HCT116 (cell line): ENCODE measurements around the gene KCNAB2.

ENCODE experiments used
- POLR2A ChIP-seq: IDR thresholded peaks from 2 replicates; pipeline ENCODE4 v1.7.0; 2011; ENCODE audit warnings: borderline replicate concordance; ENCODE audit not compliant: insufficient read depth, insufficient read length; ENCODE audit errors: extremely low read depth
- ZNF274 ChIP-seq: fragments of 200-500 bp; sonication (Bioruptor generic); IDR thresholded peaks from 2 replicates; pipeline ENCODE4 v1.6.1; 2014; ENCODE audit warnings: mild to moderate bottlenecking, low read depth, low read length, inconsistent platforms
- TF ChIP-seq, protein P1 (sequence below), 3 experiments: fragments of 200-600 bp in 1 of 3; sonication (generic) in 1 of 3; IDR thresholded peaks in 2 of 3; conservative IDR thresholded peaks in 1 of 3; 2 replicates each; pipeline ENCODE4 v1.5.1; 2012 to 2017; ENCODE audit warnings: low read depth in 2 of 3, low read length in 2 of 3, antibody characterized with exemption in 1 of 3, borderline replicate concordance in 1 of 3, control low read depth in 1 of 3, mild to moderate bottlenecking in 1 of 3, mixed read lengths in 1 of 3, mixed run types in 1 of 3, moderate library complexity in 1 of 3; ENCODE audit not compliant: insufficient read depth in 1 of 3

DNA sequence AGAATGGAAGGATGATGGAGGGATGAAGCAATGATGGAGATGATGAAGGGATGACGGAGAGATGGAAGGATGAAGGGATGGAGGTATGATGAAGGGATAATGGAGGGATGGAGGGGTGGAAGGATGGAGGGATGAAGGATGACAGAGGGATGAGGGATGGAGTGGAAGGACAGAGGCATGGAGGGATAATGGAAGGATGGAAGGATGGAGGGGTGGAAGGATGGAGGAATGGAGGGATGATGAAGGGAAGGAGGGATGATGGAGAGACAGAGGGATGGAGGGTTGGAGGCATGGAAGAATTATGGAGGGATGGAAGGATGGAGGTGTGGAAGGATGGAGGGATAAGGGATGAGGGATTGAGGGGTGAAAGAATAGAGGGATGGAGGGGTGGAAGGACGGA is 62.8 kb downstream of the KCNAB2 start:
- TF ChIP-seq POLR2A (no peak), ZNF274 (no peak)
- TF ChIP-seq, protein P1, sequence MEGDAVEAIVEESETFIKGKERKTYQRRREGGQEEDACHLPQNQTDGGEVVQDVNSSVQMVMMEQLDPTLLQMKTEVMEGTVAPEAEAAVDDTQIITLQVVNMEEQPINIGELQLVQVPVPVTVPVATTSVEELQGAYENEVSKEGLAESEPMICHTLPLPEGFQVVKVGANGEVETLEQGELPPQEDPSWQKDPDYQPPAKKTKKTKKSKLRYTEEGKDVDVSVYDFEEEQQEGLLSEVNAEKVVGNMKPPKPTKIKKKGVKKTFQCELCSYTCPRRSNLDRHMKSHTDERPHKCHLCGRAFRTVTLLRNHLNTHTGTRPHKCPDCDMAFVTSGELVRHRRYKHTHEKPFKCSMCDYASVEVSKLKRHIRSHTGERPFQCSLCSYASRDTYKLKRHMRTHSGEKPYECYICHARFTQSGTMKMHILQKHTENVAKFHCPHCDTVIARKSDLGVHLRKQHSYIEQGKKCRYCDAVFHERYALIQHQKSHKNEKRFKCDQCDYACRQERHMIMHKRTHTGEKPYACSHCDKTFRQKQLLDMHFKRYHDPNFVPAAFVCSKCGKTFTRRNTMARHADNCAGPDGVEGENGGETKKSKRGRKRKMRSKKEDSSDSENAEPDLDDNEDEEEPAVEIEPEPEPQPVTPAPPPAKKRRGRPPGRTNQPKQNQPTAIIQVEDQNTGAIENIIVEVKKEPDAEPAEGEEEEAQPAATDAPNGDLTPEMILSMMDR (IDR thresholded peaks at IDR 0.05 in 2 of 3, conservative IDR thresholded peaks at IDR 0.05 in 1 of 3; ENCODE audit: borderline replicate concordance in 1 of 3, insufficient read depth in 1 of 3, low read depth in 2 of 3, low read length in 2 of 3): no peak
